ENCODE results near the gene FUT7.

Gene FUT7

DNA sequence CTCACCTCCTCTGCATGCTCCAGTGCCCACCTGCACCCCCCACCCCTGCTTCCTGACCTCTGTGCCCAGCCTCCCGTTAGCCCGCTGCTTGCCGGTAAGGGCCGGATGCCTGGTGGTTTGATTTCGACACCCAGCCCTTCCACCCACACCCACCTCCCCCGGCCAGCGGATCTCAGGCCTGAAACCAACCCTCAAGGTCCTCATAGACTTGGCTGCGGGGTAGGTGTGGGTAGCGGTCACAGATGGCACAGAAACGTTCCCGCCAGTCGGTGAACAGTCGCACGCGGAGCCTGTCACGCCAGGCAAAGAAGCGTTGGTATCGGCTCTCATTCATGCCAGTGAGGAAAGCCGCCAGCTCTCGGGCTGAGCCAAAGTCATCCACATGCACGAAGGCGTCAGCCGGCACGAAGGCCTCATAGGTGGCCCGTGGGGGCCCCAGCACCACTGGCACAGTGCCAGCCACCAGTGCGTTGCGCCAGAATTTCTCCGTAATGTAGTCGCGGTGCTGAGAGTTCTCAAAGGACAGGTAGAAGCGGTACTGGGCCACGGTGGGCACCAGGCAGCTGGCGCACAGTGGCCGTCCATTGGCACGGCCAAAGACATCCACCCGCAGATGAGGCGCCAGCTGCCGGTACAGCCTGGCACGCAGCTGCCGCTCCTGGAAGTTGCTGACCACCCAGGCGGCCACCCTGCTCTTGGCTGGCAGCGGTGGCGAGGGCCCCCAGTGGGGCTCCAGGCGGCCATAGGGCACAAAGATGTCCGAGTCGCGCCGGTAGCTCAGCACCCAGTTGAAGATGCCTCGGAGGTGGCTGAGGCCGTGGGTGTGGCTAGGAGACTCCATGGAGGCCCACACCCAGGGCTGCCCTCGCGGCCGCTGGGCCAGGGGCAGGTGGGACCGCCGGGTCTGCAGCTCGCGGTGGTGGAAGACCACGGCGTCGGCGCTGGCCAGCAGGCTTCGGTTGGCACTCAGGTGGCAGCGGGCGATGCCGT, 1.1 kb downstream of the FUT7 start:
- no peak for DNase-seq

- DNase-seq = no peak
Observed at GRCh38 chr9:137030006-137030405, 1.9 kb downstream of the FUT7 start.

DNA sequence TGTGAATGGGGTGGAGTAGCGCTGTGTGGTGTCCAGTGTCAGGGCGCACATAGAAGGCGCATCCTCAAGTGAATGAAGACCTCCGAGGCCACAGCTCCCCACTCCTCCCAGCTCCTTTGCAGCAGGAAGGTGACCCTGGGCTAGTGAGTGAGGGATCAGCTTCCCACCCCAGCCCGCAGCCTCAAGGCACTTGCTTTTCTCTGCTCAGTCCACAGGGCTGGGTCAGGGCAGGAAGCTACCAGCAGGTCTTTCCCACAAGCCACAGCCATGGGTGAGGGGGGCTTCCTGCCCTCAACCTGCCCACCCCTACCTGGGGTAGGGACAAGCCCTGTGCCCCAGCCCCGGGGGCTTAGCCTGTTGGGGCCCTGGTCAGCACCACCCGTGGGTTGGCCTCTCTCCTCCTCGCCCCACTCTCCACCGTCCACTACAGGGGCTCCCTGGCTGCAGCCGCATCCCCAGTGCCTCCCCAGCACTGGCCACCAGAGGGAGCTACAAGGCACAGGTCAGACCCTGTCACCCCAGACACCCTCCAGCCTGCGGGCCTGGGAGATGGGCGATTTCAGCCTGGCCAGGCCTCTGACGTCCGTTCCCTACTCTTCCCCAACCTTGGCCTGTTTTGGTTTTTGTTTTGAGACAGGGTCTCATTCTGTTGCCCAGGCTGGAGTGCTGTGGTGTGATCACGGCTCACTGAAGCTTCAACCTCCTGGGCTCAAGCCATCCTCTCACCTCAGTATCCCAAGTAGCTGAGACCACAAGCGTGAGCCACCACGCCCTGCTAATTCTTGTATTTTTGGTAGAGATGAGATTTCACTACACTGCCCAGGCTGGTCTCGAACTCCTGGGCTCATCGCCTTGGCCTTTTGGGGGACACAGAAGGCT, 2.6 kb downstream of the FUT7 start:
- peak; percentile 61 for DNase-seq

GRCh38 chr9:137028263-137029057, 3.4 kb downstream of the FUT7 start:
- peak; percentile 45 for DNase-seq

DNA sequence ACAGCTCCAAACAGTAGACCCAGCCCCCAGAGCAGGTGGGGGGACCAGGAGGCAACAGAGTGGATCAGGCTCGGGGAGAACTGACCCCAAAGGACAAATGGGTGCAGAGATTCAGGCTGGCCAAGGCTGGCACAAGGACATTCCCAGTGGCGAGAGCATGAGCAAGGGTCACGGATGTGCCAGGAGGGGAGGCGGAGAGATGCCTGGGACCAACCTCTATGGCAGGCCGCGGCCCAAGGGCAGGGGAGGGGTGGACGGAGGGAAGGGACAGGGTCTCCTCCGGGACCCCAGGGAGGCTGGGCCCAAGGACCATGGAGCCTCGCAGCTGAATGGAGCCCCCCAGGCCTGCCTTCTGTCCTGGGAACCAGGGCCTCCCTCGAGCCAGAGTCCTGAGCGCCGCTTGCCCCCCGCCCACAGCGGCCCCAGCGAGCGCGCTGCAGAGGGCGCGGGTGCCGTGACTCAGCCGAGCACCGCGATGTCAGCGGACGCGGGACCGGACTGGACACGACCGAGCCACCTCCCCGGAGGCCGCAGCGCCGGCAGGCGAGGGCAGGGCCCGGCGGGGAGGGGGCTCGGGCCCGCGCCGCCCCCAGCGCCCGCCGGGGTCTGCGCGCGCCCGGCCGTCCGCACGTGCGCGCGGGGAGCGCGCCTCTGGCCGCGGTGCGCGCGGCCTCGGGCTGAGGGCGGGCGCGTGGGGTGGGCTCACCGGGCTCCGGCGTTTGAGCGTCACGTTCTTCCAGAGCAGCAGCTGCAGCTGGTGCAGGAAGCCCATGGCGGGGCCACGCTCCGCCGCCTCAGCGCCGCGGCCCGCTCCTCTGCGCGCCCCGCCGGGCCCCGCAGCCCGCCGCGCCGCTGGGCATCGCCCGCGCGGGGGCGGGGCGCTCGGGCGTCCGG, 4.3 kb downstream of the FUT7 start, which contains the start of gene ABCA2:
Gene ABCA2 (minus strand): TSS at position 869 of the 894 bp plus-strand sequence. CDS start 97 bp downstream, at position 772.
- no peak for DNase-seq

GRCh38 chr9:137026828-137027227, 5.1 kb downstream of the FUT7 start:
- no peak for DNase-seq

DNA sequence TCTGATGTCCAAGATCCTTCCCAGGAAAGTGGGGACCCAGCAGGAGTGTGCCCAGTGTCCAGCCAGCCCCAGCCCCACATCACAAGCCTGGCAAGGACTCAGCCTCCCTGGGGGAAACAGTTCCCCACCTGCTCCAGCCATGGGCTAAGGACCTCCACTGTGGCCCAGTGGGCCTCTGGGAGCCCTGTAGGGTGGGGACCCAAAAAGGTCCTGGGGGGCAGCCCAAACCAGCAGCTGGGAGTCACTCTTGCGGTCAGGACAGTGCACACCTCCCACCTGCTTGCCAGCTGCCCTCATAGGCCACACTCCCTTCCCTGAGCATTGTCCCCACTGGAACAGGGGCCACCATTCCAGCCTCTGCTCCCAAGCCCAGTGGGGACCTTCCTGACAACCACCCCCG, 5.5 kb downstream of the FUT7 start:
- no peak for DNase-seq

DNA sequence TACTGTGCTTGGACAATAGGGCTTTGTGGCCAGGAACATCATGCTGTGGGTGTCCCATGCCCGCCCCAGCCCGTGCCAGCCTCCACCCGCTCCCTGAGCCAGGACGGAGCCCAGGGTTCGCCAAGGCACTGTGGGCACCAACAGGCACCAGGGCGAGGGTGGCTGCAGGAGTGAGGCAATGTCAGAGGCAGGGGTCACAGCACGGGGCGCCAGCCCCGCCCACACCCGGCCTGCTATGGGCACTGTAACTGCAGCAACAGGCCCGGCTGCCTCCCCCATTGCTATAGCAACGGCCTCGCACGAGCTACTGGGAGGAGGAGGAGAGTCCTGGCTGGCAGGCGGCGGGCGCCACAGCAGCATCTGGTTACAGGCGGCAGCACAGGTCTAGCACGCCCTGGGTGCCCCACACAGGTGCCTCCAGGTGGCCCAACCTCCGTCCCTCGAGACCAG, 6.3 kb downstream of the FUT7 start:
- DNase-seq = no peak

GRCh38 chr9:137023583-137023991, 8.3 kb downstream of the FUT7 start:
- DNase-seq = no peak

DNA sequence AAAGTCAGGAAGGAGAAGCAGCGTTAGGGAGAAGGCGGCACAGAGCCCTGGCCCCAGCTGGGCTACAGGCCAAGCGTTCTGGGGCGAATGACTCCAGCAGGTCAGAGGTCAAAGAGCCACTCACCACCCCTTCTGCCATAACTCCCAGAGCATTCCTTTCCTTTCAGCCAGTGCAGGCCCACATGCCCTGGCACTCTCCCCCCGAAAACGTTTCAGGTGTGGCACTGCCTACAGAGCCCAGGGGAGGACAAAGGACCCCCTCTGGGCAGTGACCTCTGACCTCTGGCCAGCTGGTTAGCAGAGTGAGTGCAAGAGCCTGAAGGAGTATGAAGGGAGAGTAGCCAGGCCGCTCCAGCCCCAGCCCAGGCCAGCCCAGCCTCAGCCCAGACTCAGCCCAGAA, 8.7 kb downstream of the FUT7 start:
- DNase-seq = no peak

- DNase-seq = no peak
Observed at GRCh38 chr9:137022662-137023008, 9.3 kb downstream of the FUT7 start.

DNA sequence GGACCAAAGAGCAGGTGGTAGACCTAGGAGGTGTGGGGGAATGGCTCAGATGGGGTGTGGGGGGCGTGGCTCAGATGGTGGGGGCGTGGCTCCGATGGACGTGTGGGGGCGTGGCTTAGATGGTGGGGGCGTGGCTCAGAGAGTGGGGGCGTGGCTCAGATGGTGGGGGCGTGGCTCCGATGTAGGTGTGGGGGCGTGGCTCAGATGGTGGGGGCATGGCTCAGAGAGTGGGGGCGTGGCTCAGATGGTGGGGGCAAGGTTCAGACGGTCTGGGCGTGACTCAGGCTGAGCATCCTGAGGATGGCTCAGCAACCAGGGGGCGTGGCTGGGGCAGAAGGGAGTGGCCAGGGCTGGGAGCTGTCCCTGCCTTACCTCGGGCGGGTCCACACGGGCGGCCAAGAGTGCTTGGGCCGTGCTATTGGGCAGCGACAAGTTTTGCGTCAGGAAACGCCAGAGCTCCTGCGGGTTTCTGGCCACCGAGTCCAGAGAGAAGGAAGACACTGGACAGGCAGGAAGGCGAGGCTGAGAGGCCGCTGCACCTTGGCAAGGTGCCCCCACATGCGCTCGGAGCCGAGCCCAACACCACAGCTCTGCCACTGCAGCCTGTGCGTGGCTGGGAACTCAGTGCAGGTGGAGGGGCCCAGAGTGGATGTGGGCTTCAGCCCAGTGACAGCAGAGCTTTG, 9.8 kb downstream of the FUT7 start:
- peak; percentile 60 for DNase-seq

- no peak for DNase-seq
Observed at GRCh38 chr9:137021568-137021978, 10.3 kb downstream of the FUT7 start.

GRCh38 chr9:137020771-137021567, 10.9 kb downstream of the FUT7 start:
- DNase-seq = no peak

GRCh38 chr9:137019891-137020683, 11.8 kb downstream of the FUT7 start:
- DNase-seq = no peak

DNA sequence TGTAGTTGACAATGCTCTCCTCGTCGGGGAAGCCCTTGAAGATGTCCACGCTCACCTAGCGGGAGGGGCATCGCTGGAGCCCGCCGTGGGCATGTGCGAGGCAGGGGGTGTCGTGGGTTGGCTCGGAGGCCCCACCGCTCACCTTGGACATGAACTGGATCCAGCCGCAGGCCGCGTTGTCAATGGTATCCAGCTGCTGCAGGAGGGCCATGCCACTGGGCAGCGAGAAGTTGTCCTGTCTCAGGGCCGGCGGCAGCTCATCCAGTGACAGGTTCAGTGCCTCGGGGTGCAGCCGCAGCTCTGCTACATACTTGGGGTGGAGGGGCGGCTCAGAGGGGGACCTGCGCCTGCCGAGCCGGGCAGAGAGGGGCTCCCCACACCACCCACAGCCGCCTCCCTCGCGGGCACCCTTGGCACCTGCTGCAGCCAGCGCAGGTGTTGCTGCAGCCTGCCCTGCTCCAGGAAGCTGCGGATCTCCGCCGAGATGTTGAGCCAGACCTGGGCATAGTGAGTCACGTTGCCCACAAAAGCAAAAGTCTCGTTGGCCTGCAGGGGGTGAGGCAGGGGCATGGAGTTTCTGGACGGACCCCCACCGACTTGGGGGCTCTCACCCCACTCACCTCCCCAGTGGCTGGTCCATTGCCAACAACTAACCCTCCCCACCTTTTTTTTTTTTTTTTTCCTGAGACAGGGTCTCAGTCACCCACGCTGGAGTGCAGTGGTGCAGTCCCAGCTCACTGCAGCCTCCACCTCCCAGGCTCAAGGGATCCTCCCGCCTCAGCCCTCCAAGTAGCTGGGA, 12.9 kb downstream of the FUT7 start:
- DNase-seq = no peak

DNA sequence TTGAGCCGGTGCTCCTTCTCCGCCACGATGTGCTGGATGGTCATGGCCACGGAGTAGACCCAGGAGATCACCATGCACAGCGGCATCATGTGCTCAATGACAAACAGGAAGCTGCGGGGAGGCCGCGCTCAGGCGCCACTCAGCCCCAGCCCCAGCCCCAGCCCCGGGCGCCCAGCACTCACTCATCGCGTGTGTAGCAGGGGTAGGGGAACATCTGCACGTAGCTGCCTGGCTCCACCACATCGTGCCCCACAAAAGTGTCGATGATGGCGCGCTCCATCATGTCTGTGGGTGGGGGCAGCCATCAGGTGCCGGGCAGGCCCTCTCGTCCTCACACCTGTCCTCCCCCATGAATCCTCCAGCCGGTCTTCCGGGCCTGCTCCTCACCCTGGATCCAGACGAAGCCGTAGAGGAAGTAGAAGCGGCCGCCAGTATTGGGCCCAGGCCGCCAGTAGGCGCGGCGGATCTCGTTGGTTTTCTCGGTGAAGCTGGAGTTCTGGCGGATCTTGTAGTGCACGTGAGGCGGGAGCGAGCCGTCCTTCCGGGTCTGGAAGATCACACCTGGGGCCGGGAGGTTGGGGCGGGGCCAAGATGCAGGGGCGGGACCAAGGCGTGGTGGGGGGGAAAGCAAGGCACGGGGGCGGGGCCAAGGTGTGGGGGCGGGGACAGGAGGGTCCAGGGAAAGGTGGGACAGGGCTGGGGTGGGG, 13.9 kb downstream of the FUT7 start:
- no peak for DNase-seq

DNA sequence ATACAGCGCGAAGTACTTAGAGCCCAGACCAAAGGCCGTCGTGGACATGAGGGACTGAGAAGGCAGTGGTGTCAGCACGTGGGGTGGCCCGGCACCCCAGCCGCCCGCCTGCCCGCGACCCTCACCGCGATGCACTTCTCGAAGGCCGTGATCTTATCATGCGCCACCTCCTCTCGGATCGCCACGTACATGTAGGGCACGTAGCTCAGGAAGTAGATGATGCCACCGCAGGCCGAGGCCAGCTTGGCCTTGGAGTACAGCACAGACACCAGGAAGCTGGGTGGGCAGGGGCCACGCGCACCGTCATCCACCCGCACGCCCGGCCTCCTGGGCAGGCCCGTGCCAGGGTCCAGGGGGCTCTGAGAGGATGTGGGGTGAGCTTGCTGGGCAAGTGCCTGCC, 14.8 kb downstream of the FUT7 start:
- DNase-seq = no peak
